CD4-positive, alpha-beta T cell treated with Interleukin-12 subunit alpha and Interleukin-12 subunit beta, for 1 hour (primary cell): ENCODE data around the gene LHPP.
"Not testable (repeated sequence)": the region's sequence is repeated elsewhere in the genome, so short reads cannot be mapped to it uniquely, and the experiment has no call there.

ENCODE experiments used
- DNase-seq: peaks from one replicate; pipeline ENCODE4 v3.0.0-alpha.2; 2020

Gene LHPP

DNA sequence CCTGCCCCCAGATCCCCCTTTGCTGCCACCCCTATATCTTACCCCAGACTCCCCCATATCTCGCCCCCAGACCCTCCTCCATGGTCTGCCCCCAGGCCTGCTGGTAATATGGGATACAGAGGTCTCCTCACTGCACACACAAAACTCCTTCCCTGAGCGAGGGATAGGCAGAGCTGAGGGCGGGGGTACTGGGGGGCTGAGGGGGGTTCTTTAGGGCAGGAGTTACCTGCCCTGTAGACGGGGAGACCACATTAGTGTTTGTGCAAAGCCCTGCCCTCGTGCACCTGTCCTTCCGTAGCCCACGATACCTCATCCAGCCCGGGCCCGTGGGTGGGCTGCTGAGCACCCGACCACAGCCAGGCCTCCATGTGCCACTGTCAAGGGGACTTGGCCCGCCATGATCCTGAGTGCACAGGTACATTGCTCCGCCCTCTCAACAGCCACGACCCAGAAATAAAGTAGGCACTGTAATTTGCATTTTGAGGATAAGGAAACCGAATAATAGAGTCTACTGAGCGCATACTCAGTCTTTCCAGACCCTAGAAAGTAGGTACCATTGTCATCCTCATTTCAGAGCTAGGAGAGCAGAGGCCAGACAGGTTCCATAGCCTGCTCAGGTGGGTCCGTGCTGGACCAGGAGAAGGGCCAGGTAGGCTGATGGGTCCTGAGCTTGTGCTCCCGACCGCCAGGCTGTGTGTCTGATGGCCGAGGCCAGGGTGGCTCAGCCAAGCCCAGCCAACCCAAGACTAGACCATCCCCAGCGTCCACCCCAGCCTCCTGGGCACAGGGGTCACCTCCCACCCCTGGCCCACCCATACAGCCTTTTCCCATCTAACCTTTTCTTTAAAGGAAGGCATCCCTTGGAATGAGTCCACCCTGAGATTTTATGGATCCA, 115.2 kb downstream of the LHPP start:
- no peak for DNase-seq

DNA sequence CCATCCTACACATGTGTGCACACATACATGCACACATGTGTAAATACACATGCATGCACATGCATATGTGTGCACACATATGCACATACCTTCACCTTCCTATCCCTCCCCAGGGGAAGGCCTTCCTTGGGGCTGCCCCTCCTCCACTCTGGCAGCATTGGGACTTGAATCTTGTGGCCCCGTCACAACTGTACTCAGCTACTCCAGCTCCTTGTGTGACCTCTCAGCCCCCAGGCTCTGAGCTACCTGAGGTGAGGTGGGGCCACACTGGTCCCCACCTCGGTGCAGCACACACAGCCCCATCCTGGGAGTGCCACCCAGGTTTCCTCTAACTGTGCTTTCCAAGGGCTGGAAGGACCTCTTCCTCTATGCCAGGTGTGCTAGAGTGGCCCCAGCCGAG, 116.0 kb downstream of the LHPP start:
- DNase-seq = no peak

DNA sequence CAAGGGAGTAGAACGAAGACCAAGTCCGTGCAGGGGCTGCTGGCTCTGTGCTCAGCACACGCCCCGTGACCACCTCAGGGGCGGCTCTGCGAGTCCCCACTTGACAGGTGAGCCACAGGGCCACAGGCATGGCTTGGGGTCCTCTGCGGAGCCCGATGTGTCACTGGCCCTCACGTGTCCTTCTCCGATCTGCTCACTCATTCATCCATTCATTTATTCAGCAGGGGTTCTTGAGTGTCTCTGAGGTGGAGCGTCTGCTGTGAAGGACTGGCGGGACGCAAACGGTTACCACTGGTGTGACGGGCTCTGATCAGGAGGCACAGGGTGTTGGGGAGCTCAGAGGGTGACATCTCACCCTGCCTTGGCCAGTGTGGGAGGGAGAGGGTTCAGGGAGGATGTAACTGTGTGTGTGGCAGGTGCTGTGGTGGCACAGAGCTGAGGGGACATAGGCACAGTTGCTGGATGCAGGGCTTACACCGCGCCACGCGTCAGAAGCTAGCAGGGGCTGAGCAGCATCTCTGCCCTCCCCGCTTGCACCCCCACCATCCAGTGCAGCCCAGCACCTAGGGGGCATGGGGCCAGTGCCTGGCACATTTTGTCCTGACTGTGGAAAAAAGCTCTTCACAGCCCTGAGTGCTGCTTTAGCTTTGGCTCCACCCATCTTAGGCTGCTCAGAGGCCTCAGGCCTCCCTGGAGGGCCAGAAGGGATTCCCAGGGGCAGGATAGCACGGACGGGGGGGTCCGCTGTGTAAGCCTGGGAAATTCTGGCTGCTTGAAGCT, 116.8 kb downstream of the LHPP start:
- DNase-seq = no peak

DNA sequence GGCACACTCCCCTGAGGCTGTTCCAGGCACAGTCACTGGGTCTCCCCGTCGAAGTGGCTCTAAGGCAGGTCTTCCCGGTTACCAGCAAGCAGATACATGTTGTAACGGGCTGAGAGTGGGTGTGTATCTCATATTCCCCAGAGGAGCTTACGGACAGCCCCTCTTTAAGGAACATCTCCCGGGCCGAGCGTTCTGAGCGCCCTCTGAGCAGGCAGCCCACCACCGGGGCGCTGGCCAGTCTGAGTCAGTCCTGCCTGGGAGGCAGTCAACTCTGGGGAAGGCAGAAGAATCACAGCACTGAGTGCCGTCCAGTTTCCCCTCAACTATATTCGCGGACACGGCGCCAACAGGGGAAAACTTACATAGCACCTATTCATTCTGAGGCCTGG, 117.4 kb downstream of the LHPP start:
- no peak for DNase-seq

GRCh38 chr10:124586142-124586541, 124.5 kb downstream of the LHPP start:
- DNase-seq = no peak

DNA sequence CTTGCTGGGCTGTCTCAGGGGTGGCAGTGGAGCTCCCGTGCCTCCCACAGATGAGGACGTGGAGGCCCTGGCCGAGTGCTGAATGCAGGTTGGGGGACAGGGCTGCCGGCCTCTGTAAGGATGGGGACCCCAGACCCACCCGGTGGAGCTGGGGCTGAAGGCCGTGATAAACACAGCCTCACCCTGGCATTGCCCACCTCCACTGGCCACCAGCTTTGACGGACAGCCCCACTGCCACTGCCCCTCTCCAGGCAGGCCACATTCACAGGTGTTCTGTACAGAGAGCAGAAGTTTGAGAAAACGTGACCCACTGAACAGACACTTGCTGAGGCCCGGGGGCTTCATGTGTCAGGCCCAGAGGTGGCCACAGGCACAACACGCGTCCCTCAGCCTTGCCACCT, 126.2 kb downstream of the LHPP start:
- DNase-seq = no peak

DNA sequence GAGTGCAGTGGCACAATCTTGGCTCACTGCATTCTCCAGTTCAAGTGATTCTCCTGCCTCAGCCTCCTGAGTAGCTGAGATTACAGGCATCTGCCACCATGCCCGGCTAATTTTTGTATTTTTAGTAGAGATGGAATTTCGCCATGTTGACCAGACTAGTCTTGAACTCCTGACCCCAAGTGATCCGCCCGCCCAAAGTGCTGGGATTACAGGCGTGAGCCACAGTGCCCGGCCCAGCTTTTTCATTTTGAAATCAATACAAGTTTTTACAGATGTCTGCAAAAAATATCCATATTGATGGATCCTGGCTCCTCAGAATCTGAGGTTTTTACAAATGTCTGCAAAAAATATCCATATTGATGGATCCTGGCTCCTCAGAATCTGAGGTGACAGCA, 126.7 kb downstream of the LHPP start:
- DNase-seq = not testable (repeated sequence)

- DNase-seq = no peak
Observed at GRCh38 chr10:124588736-124589490, 127.3 kb downstream of the LHPP start.

GRCh38 chr10:124589491-124590041, 127.9 kb downstream of the LHPP start:
- DNase-seq = no peak

DNA sequence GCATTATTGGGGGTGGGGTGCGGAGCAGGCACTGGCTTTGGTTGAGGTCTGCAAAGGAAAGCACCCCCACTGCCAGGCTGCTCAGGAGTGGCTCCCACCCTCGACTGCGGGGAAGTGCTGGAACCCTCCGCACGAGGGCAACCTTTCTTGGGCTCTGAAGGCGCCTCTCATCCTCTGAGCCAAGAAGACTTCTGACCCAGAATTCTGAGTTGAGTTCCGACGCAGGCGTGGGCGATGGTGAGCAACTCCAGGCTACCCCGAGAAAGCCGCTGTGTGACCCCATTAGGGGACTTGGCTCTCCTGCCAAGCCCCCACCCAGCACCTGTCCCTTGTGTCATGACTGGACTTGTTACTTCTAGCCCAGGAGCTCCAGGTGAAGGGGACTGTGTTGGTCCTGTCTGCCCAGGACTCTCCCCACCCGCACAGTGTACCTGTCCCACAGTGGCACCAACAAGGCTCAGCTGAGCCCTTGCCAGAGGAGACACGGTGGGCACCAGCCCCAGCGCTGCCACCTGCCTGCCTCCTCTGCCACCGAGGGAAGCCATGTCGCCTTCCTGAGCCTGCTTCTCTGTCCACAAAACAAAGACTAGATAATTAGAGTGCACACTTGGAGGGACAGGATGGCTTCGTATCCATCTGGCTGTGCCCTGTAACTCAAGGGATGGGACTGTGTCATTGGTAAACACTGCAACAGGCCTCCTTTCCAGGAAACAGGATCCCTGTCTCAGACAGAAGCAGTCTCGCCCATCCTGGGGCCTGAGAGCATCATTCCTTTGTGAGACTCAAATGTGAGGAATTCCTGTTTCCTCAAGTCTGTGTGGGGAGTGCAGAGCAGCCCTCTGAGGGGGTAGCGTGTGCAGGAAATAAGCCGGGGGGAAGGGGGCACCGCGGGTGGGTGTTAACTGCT, 128.8 kb downstream of the LHPP start:
- DNase-seq = no peak

- DNase-seq = no peak
Observed at GRCh38 chr10:124591123-124591495, 129.5 kb downstream of the LHPP start.

DNA sequence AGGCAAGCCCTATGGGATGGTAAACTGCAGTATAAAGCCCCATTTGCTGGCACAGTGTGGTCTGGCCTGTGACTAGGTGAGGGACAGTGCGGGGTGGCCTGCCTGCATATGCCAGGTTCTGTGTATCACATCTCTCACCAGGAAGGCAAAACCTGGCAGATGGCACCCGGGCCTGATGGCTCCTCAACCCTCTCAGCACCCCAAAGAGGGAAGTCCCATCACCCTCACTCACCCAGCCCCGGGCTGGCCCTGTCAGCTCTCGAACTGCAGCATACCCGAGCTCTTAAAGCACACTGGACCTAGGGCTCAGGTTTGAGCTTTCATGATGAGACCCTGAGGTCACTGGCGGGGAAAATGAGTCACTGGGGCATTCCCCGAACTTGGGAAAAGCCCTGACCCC, 130.5 kb downstream of the LHPP start:
- no peak for DNase-seq

DNA sequence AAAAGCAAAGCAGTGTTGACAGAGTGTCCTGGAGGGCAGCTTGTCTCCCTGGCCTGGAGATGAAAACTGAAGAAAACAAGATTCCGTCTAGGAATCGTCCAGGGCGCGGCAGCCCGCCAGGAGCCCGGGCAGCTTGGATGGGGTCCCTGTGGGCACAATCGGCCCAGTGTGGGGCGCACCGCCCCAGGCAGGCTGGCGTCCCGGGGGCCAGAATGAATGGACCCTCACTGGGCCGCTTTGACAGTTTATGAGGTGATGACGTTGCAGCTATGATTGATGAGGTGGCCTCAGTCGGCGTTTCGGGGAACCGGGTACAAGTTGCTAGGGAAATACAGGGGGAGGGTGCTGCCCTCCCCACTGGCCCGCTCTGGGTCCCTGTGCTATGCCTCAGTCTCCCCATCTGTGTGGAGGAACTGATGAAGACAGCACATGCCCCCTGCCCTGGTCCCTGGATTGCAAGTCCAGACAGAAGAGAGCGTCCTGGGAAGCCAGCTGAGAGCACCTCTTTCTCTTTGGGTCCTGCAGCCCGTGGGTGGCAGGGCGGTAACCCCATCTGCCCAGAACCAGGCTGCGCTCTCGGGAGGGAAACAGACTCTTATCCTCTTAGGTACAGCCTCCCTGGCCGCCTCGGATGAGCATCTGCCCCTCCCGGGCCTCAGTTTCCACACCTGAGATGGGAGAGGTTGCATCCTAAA, 131.3 kb downstream of the LHPP start:
- DNase-seq = no peak

DNA sequence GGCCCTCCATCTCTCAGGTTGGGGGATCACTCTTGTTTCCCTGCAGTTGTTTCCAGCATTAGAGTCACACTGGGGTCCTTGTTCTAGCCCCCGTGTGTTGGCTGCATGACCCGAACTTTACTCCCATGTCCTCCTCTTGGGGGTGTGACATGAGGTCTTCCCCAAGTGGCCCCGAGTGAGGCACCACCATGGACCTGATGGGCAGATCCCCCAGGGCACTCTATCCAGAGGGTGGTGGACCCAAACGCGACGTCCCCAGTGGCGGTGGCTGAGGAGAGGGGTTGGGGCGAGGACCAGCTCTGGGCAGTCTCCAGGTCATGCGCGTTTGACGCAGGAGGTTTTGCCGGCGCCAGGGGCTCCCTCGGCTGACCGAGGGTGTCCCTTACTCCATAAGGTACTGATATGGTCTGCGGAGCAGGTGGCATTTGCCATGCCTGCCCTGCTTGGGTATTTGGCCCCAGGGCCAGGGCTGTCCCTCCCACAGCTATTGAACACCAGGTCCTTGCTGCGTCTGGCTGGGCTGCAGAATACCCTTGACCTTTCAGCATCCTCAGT, 131.9 kb downstream of the LHPP start:
- no peak for DNase-seq

DNA sequence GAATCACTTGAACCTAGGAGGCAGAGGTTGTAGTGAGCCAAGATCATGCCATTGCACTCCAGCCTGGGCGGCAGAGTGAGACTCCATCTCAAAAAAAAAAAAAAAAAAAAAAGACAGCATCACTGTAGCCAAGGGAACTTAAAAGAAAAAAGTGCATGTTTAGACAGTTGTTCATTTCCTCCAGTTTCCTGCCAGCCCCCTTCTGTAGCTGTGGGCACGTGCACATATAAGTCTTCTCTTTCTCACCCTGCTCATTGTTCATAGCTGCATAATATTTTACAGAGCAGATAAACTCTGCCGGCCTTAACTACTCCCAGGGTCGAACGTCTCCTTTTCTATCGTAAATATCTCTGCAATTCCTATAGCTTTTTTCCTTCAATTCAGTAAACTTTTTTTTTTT, 132.6 kb downstream of the LHPP start:
- no peak for DNase-seq

DNA sequence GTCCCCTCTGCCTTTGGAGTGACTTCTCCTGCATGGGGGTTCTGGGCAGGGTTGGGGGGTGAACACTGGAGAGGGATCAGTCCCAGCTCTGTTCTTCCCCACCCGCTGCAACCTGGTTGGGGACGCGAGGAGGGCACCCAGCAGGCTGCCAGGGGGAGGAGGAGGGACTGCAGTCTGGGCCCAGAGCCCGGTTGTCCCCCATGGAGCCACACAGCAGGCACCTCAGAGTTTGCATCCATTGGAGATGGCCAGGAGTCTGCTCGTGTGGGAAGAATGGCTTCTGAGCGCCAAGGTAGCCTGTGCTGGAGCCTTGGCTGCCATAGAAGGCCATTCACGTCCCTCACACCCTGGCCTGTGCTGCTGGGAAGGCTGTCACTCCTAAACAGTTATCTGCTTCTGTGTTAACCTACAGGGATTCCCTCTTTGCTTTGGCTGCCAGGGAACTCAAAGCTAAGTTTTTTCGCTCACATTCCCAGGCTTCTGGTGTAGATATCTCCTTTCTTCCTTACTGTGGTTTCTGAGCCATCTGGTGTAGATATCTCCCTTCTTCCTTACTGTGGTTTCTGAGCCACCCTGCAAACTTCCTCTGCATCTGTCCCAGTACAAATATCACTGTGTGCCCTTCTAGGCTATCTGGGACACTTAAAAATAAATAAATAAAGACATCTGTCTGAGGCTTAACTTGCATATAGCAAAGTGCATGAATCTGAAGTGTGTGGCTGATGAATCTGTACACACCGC, 133.7 kb downstream of the LHPP start:
- DNase-seq = no peak

DNA sequence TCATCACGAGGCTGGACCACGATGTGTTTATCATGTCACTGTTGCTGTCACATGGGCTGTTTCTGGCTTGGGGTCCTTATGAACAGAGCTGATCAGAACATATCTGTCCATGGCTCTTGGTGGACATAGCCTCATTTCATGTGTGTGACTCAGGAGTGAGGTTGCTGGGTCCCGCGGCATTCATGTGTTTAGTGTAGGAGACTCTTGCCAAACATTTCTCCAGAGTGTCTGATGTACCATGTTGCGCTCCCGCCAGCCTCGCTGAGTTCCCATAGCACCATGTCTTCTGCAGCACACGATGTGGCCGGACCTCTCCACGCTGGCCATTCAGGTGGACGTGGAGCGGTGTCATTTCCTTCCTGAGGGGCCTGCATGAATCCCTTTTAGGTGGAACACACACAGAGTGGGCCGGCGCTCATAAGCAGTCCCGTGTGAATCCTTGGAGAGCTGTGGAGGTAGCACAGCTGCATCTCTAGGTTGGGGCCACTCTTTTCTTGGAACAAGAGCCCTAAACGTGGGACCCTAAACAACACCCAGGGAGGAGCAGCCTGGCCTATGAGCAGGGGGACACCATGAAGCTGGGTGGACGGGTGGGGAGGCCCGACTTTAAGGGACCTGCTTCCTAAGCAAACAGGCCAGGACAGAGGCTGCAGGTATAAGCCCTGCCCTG, 134.6 kb downstream of the LHPP start:
- no peak for DNase-seq

DNA sequence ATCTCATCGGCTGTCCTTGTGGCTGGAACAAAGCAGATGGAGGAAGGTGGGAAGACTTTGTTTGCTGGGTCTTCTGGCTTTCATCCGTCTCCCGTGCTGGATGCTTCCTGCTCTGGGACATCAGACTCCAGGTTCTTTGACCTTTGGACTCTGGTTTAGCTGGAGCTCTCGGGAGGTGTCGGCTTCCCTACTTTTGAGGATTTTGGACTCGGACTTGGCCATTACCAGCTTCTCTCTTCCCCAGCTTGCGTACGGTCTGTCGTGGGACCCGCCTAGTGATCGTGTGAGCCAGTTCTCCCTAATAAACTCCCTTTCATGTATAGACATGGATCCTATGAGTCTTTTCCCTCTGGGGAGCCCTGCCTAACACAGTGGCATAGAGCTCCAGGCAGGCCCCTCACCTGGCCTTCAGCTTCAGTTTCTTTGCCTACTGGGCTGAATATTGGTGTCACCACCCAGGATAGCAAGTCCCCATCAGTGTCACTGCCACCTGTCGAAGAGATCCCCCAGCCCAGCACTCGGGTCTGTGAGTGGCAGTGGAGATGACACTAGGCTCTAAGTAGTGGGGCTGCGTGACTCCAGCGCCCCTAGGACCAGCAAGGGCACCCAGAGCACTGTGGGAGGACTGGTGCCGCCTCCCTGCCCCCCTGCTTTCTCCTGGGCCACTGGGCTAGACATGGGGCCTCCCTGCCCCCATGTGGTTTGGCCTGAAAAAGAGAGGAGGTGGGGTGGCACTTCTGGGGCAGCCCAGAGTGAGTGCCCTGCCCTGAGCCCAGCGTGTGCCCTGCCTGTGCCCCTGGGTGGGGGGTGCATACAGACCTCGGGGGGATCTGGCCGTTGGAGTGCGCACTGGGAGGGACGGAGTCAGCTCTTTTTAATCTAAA, 135.6 kb downstream of the LHPP start:
- DNase-seq = no peak

GRCh38 chr10:124597846-124598165, 136.2 kb downstream of the LHPP start:
- no peak for DNase-seq
